NCI-H524 (cell line): Measurements from ENCODE around the gene APOL2.
"Not testable (repeated sequence)": the region's sequence is repeated elsewhere in the genome, so short reads cannot be mapped to it uniquely, and the experiment has no call there.

Source experiments
- DNase-seq, 2 experiments: peaks; one replicate each; lab custom pipeline; 2025; lab: John Stamatoyannopoulos, UW

The APOL2 gene

GRCh38 chr22:36262307-36262706, 23.0 kb upstream of the APOL2 start:
- not testable (repeated sequence) for DNase-seq

- DNase-seq = not testable (repeated sequence)
Measured at GRCh38 chr22:36261675-36262074, 22.3 kb upstream of the APOL2 start.

GRCh38 chr22:36259615-36260300, 20.4 kb upstream of the APOL2 start:
- no peak for DNase-seq

DNA sequence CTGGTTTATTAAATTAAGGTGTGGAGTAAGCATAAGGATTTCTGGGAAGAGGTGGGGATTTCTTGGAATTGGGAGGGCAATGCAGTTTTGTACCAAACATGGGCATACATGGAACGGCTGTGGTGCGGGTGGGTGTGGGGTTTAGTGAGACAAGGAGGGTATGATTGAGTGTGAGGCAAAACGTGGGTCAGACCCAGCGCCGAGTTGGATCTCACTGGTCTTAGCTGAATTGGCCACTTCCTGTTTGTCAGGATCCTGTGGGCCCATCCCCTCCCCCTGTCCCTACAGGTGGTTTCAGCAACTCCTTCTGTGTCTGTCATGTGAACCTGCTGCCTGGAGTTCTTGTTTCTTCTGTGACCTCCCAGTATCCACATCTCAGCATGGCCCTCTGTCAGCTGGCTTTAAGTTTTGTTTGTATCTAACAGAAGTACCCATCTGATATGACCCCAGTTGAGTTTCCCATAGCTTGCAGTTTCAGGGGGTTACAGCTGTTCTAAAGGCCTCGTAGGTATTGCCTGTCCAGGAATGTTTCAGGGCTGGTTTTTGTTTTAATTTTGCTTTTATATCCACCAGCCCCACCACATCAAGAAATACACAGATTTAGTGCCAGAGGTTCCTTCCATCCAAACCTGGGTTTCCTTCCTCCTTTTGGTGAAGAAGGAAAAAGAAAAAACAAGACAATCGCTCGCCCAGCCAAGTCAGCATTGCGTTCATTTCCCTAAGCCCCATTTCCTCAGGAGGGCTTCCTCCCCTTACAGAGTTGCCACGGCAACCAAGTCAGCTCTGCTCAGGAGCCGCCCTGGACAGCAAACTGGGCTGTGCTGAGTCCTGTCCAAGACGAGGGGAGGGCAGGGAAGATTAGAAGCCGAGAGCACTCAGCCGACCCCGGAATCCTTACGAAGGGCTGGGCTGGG, 19.6 kb upstream of the APOL2 start:
- DNase-seq = peak; percentile 45 to 75

GRCh38 chr22:36257948-36258670, 18.8 kb upstream of the APOL2 start:
- DNase-seq = no peak

GRCh38 chr22:36257308-36257707, 18.0 kb upstream of the APOL2 start:
- no peak for DNase-seq

DNA sequence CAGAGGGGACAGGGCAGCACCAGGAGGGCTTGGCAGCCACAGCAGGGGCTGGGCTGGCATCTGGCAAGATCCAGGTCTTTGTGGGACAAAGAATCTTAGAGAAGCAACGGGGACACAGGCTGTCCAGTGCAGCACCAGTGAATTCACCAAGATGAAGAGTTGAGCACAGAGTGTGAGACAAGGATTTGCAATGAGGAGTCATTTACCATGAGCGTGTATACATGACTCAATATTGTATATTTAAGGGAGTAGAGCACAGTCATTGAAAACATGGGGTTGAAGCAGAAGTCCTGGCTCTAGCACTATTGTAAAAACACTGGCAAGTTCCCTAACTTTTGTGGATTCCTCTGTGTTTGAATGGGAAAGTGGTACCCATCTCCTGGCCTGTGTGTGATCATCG, 17.2 kb upstream of the APOL2 start:
- no peak for DNase-seq

DNA sequence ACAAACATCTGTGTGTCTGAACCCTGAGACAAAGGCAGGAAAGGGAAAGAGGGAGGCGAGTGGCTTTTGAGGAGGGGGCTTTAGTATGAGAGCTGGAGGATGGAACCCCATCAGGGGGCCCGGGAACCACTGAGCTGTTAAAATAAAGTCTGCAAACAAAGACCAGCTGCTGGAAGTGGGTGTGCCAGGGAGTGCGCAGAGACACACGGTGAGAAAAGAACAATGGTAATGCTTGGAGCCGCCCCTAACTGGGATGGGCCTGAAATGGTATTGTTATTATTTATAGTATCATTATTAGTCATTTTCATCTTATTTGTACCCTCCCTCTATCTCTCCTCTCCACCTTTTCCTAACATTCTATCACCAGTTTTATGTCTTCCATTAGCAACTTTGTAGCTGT, 16.2 kb upstream of the APOL2 start:
- not testable (repeated sequence) for DNase-seq

DNA sequence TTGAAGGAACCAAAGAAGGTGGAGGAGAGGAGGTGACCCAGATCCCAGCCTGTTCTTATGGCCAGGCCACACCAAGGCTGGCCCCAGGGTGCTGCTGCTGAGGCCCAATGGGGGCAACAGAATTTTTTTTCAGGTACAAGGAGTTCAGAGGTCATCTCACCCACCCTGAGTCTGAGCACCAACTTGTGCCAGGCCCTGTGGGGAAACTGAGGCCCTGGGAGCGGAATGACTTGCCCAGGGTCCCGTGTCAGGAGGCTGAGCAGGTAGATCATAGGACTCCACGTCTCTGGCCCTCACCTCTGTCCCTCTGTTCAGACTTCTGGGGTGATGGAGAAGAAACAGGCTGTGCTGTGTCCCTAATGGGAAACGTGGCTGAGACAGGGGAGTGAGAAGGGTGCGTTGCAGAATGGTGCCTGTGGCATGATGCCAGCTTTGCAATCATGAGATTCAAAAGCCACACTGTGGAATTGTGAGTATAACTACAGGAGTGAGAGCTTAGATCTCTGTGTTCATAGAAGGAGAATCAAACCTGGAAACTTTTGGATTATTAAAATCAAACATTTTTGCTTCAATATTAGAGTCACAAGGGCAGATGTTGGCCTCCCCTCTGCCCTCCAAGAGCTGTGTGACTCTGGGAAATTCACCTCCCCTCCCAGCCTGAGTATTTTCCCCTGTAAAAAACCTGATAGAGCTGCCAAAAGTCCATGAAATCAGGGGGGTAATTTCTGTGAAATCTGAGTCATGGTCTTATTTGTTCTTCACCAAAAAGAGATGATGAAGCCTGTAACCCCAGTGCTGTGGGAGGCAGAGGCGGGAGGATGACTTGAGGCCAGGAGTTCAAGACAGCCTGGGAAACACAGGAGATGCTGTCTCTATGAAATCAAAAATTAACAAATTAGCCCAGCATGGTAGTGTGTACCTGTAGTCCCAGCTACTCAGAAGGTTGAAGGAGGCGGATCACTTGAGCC, 14.5 kb upstream of the APOL2 start:
- DNase-seq = no peak

DNA sequence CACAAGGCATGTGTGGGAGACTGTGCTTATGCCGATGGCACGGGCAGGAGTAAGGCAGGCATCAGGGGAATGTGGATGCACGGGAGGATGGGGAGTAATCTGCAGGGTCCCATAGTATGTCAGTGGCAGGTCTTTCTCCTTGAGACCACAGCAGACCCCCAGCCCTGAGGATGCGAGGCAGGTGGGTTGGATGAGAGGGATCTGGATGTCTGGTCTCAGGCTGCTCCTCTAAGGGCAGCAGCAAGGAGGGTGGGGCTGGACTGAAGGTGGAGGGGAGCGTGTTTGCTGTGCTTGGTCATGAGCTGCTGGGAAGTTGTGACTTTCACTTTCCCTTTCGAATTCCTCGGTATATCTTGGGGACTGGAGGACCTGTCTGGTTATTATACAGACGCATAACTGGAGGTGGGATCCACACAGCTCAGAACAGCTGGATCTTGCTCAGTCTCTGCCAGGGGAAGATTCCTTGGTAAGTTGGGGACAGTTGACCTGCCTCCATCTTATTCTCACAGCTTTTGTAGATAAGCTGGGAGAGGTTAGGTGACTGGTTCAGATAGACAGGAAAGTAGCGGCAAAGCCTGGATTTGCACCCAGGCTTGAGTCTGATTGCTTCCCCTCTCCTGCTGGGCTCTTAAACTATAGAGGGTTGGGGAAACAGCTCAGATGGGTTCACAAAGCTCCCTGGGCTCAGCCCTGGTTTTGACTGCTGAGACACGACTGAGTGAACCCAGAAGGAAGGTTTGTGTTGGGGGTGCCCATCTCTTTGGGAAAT, 13.6 kb upstream of the APOL2 start, which contains the start of gene APOL1:
APOL1 (plus strand) TSS at position 380 of the 769 bp plus-strand sequence. CDS start 1,823 bp downstream, outside the sequence.
- no peak for DNase-seq

- DNase-seq = not testable (repeated sequence)
Measured at GRCh38 chr22:36251979-36252608, 12.8 kb upstream of the APOL2 start.

DNA sequence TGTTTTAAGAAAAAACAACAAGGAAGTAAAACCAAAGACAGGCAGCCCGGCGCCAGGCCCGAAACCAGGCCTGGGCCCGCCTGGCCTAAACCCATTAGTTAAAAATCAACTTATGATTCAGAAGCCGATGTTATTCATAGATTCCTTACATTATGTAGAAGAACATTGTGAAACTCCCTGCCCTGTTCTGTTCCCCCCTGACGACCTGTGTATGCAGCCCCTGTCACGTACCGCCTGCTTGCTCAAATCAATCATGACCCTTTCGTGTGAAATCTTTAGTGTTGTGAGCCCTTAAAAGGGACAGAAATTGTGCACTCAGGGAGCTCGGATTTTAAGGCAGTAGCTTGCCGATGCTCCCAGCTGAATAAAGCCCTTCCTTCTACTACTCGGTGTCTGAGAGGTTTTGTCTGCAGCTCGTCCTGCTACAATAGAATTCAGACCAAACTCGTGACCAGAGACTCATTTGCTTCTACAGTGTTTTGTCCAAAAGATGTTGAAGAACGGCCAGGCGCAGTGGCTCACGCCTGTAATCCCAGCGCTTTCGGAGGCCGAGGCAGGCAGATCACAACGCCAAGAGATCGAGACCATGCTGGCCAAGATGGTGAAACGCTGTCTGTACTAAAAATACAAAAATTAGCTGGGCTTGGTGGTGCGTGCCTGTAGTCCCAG, 11.1 kb upstream of the APOL2 start:
- not testable (repeated sequence) for DNase-seq

DNA sequence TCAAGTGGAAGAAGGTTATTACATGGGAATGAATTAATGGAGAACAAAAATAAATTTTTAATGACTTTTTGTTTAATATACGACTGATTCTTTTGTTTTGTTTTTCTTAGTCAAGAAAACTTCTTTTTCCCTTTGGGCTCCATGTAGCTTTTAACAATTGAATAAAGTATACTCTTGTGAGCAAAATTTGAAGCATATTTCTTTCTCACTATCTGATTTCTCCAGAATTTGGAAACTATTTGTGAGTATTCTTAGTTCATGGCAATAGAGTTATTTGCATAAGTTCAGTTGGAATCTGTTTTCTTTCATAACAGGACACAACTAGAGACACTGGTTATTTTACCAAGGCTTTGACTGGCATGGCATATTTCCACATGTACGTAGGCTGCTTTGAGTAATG, 9.8 kb upstream of the APOL2 start:
- DNase-seq = no peak

DNA sequence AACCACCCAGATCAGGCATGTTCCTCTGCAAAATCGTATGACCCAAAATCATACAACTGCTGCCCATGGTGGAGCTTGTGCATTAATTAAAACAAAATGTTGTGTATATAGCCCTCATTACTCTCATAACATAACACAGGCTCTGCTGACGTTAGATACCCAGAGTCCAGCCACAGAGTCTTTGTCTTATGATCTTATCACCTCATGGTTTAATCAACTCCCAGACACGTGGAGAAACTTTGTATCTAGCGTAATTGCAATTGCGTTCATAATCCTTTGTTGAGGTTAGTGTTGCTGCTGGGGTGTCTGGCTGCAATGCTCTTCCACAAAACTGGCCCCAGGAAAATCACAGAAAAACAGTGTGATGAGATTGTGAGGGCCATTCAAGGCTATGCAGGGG, 8.6 kb upstream of the APOL2 start:
- no peak for DNase-seq

GRCh38 chr22:36246718-36247117, 7.4 kb upstream of the APOL2 start:
- DNase-seq = no peak

GRCh38 chr22:36245805-36246356, 6.6 kb upstream of the APOL2 start:
- DNase-seq = no peak

DNA sequence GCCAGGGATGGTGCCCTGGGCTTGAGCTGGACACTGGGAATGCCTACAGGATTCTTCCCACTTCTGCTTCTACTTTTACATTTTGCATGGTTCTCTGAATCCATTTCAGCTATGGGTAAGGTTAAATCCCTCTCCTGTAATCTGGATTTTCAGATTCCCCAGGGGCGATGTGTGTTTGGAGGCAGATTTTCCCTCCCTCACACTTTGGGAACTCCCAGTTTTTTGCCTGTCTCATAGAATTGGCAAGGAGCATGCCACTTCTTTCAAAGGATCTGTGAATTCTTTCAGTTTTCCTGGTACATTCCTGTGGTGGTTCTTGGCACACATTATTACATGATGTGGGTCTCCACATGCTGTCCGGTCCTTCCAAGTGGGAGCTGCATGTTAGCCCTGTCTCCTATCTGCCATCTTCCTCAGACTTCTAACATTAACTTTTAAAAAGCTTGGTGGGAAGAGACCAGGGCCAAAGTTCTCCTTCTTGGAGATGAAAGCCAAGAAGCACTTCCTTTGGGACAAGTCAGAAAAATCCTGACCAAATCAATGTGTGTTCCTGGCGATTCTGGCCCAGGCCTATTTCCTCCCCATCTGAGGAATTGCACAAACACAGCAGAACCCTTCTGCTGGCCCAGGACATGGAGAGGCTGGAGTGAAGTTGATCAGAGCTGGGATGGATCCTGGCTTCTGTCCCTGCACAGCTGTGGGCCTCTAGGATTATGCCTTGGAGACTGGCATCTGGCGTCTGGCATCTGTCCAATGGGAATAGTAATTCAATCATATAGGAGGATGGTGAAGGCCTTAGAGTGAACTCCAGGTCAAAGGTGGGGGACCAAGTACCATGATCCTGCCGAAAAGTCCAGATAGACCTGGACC, 5.4 kb upstream of the APOL2 start:
- DNase-seq = peak; percentile 65 to 93

DNA sequence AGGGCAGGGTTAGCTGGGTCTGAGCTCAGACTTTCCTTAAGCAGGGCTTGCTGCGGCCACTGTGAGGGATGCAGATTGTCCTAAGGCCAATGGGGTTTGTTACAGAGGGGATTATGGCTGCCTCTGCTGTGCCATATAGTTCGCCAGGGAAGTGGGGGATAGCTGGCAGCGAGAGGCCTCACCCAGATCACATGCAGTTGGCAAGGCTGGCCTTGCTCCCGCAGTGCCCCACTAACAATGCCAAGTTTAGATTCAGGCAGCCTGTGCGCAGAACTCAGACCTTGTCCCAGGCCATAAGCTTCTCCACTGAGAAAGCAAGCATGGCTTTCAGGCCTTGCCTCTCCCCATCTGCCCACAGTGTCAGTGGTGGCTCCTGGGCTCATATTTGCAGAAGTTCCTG, 4.7 kb upstream of the APOL2 start:
- no peak for DNase-seq
